Neuronal stem cell (in vitro differentiated cells): ENCODE results near the gene RAPGEF3.

ENCODE experiments used
- DNase-seq: peaks from one replicate; pipeline ENCODE4 v3.0.0-alpha.2; 2013; ENCODE audit warnings: low spot score
- H2AFZ ChIP-seq: one replicate; pipeline ENCODE4 v1.6.1; 2013; ENCODE audit warnings: mild to moderate bottlenecking, low read length, inconsistent platforms
- H2AK5ac ChIP-seq: 2 replicates; pipeline ENCODE4 v1.6.1; 2013; ENCODE audit warnings: low read depth, mild to moderate bottlenecking, inconsistent platforms, low read length, moderate library complexity, mixed read lengths
- H2BK120ac ChIP-seq: 2 replicates; pipeline ENCODE4 v1.6.1; 2013; ENCODE audit warnings: low read depth, mild to moderate bottlenecking, inconsistent platforms, low read length, moderate library complexity, mixed read lengths
- H2BK12ac ChIP-seq: one replicate; pipeline ENCODE4 v1.6.1; 2013; ENCODE audit warnings: low read length, inconsistent platforms
- H2BK15ac ChIP-seq: 2 replicates; pipeline ENCODE4 v1.6.1; 2013; ENCODE audit warnings: mild to moderate bottlenecking, low read length, inconsistent platforms, mixed read lengths
- H2BK5ac ChIP-seq: one replicate; pipeline ENCODE4 v1.6.1; 2013; ENCODE audit warnings: inconsistent platforms, mild to moderate bottlenecking, low read length, moderate library complexity
- H3K14ac ChIP-seq: one replicate; pipeline ENCODE4 v1.6.1; 2013; ENCODE audit warnings: low read length, inconsistent platforms
- H3K18ac ChIP-seq: 2 replicates; pipeline ENCODE4 v1.6.1; 2013; ENCODE audit warnings: low read length, inconsistent platforms
- H3K23ac ChIP-seq: 2 replicates; pipeline ENCODE4 v1.6.1; 2013; ENCODE audit warnings: low read depth, mild to moderate bottlenecking, mixed read lengths, low read length, inconsistent platforms; ENCODE audit not compliant: poor library complexity
- H3K27ac ChIP-seq: replicated peaks from 3 replicates; pipeline ENCODE4 v1.5.1; 2013; ENCODE audit warnings: low read length, inconsistent platforms
- H3K27me3 ChIP-seq, 3 experiments: 2 replicates each; pipeline ENCODE4 v1.6.1; 2013; ENCODE audit warnings: low read length in 3 of 3, mild to moderate bottlenecking in 2 of 3, inconsistent platforms in 1 of 3, low read depth in 1 of 3, mixed read lengths in 1 of 3, moderate library complexity in 1 of 3; ENCODE audit not compliant: control insufficient read depth in 3 of 3, insufficient read depth in 3 of 3
- H3K36me3 ChIP-seq, 2 donors: replicated peaks in 1 of 2; 2 replicates each; pipeline ENCODE4 v1.6.1; 2013; ENCODE audit warnings: low read length in 2 of 2; ENCODE audit not compliant: control insufficient read depth in 2 of 2, insufficient read depth in 2 of 2
- H3K4ac ChIP-seq: 2 replicates; pipeline ENCODE4 v1.6.1; 2013; ENCODE audit warnings: inconsistent platforms, mild to moderate bottlenecking, low read length, moderate library complexity
- H3K4me1 ChIP-seq, 2 donors: 1 replicate in 1 of 2; 2 replicates in 1 of 2; pipeline ENCODE4 v1.6.1; 2013; ENCODE audit warnings: low read length in 2 of 2, low read depth in 1 of 2; ENCODE audit not compliant: control insufficient read depth in 2 of 2, insufficient read depth in 1 of 2
- H3K4me2 ChIP-seq: one replicate; pipeline ENCODE4 v1.6.1; 2013; ENCODE audit warnings: mild to moderate bottlenecking, low read length, inconsistent platforms; ENCODE audit not compliant: insufficient read depth, poor library complexity, severe bottlenecking
- H3K4me3 ChIP-seq, 2 donors: 2 replicates each; pipeline ENCODE4 v1.5.1; 2013; ENCODE audit warnings: low read length in 2 of 2, mild to moderate bottlenecking in 2 of 2, inconsistent platforms in 1 of 2, moderate library complexity in 1 of 2
- H3K79me1 ChIP-seq: one replicate; pipeline ENCODE4 v1.6.1; 2013; ENCODE audit warnings: low read depth, mild to moderate bottlenecking, inconsistent platforms, low read length, moderate library complexity
- H3K9ac ChIP-seq: one replicate; pipeline ENCODE4 v1.6.1; 2013; ENCODE audit warnings: mild to moderate bottlenecking, low read depth, low read length, inconsistent platforms; ENCODE audit not compliant: poor library complexity
- H3K9me3 ChIP-seq, 2 donors: replicated peaks in 1 of 2; 2 replicates each; pipeline versions ENCODE3 to v1.6.1; 2013; ENCODE audit warnings: low read length in 2 of 2, mild to moderate bottlenecking in 2 of 2, inconsistent platforms in 1 of 2, low read depth in 1 of 2, mixed read lengths in 1 of 2, moderate library complexity in 1 of 2; ENCODE audit not compliant: control insufficient read depth in 2 of 2, insufficient read depth in 1 of 2
- H4K8ac ChIP-seq: one replicate; pipeline ENCODE4 v1.6.1; 2013; ENCODE audit warnings: low read depth, mild to moderate bottlenecking, inconsistent platforms, low read length, moderate library complexity
- H4K91ac ChIP-seq: one replicate; pipeline ENCODE4 v1.6.1; 2013; ENCODE audit warnings: low read length, low read depth, mild to moderate bottlenecking, inconsistent platforms; ENCODE audit not compliant: poor library complexity
- WGBS, 2 donors: extraction: QIAGEN DNeasy Blood & Tissue Kit; methylation state at CpG; one replicate each; pipeline ENCODE4 v1.1.7; 2013; ENCODE audit warnings: missing lambda C conversion rate in 2 of 2, mixed read lengths in 1 of 2; ENCODE audit not compliant: insufficient read length in 2 of 2, insufficient replicate concordance in 1 of 2; ENCODE audit errors: extremely low coverage in 2 of 2; 5-methylcytosine and 5-hydroxymethylcytosine counted together

Gene RAPGEF3

GRCh38 chr12:47704719-47705118, 54.0 kb downstream of the RAPGEF3 start:
- no peaks in the 10 kb centered on the region for H3K79me1 ChIP-seq
- no peak for DNase-seq
- no peak overlapping the region for H2BK120ac ChIP-seq
- H2AFZ ChIP-seq, result no peak overlapping the region
- no peak overlapping the region for H2AK5ac ChIP-seq
- no peak overlapping the region for H2BK15ac ChIP-seq
- H4K8ac ChIP-seq, result no peak overlapping the region
- no peak overlapping the region for H3K27ac ChIP-seq
- H3K4me2 ChIP-seq, result peak overlapping the region; percentile 65
- no peak overlapping the region for H3K23ac ChIP-seq
- peaks cover 1 to 2% of the 10 kb centered on the region in 2 donors for H3K4me1 ChIP-seq
- no peak overlapping the region for H2BK5ac ChIP-seq
- H3K9me3 ChIP-seq, result no peaks in the 10 kb centered on the region
- H4K91ac ChIP-seq, result no peak overlapping the region
- H3K27me3 ChIP-seq, result no peaks in the 10 kb centered on the region
- H3K18ac ChIP-seq, result no peak overlapping the region
- H3K36me3 ChIP-seq, result peaks cover 6 to 43% of the 10 kb centered on the region in 2 donors
- H2BK12ac ChIP-seq, result no peak overlapping the region
- no CpG with 5 or more reads among the region's 9 CpGs for WGBS, 2 donors
- peak overlapping the region in 1 of 2 donors; percentile 83 for H3K4me3 ChIP-seq
- H3K4ac ChIP-seq, result no peak overlapping the region
- no peak overlapping the region for H3K9ac ChIP-seq
- H3K14ac ChIP-seq, result no peak overlapping the region

GRCh38 chr12:47700263-47700662, 58.4 kb downstream of the RAPGEF3 start:
- no peak overlapping the region for H3K4me2 ChIP-seq
- H3K27ac ChIP-seq, result no peak overlapping the region
- H3K9me3 ChIP-seq, result no peaks in the 10 kb centered on the region
- no peak overlapping the region for H3K4me3 ChIP-seq
- H3K4ac ChIP-seq, result no peak overlapping the region
- no peak overlapping the region for H2AFZ ChIP-seq
- no CpG with 5 or more reads among the region's 2 CpGs for WGBS, 2 donors
- no peaks in the 10 kb centered on the region for H3K79me1 ChIP-seq
- H2BK5ac ChIP-seq, result no peak overlapping the region
- H3K36me3 ChIP-seq, result peaks cover 7 to 87% of the 10 kb centered on the region in 2 donors
- H2BK12ac ChIP-seq, result no peak overlapping the region
- H2BK120ac ChIP-seq, result no peak overlapping the region
- H2BK15ac ChIP-seq, result no peak overlapping the region
- no peak overlapping the region for H2AK5ac ChIP-seq
- DNase-seq, result no peak
- no peak overlapping the region for H3K18ac ChIP-seq
- H4K91ac ChIP-seq, result no peak overlapping the region
- H4K8ac ChIP-seq, result no peak overlapping the region
- no peaks in the 10 kb centered on the region for H3K27me3 ChIP-seq
- H3K4me1 ChIP-seq, result peaks cover 0 to 2% of the 10 kb centered on the region in 2 donors
- no peak overlapping the region for H3K9ac ChIP-seq
- H3K14ac ChIP-seq, result no peak overlapping the region
- H3K23ac ChIP-seq, result no peak overlapping the region

- no peak overlapping the region for H4K8ac ChIP-seq
- H3K23ac ChIP-seq, result no peak overlapping the region
- H3K27me3 ChIP-seq, result no peaks in the 10 kb centered on the region
- H3K27ac ChIP-seq, result no peak overlapping the region
- no peak overlapping the region for H3K4ac ChIP-seq
- no peak overlapping the region for H3K18ac ChIP-seq
- H3K4me3 ChIP-seq, result no peak overlapping the region
- WGBS, 2 donors, result no CpG with 5 or more reads among the region's 7 CpGs
- H2BK5ac ChIP-seq, result no peak overlapping the region
- H3K4me1 ChIP-seq, result no peaks in the 10 kb centered on the region
- no peak overlapping the region for H2BK12ac ChIP-seq
- H3K9me3 ChIP-seq, result peaks cover 0 to 5% of the 10 kb centered on the region in 2 donors
- no peaks in the 10 kb centered on the region for H3K79me1 ChIP-seq
- no peak overlapping the region for H3K9ac ChIP-seq
- no peak overlapping the region for H2BK120ac ChIP-seq
- H3K14ac ChIP-seq, result no peak overlapping the region
- H4K91ac ChIP-seq, result no peak overlapping the region
- H3K4me2 ChIP-seq, result no peak overlapping the region
- no peak for DNase-seq
- H2BK15ac ChIP-seq, result no peak overlapping the region
- H3K36me3 ChIP-seq, result peaks cover 7 to 99% of the 10 kb centered on the region in 2 donors
- no peak overlapping the region for H2AFZ ChIP-seq
- no peak overlapping the region for H2AK5ac ChIP-seq
Observed at GRCh38 chr12:47698631-47699030, 60.0 kb downstream of the RAPGEF3 start.

- Histone ChIP-seq H2BK120ac (no peak overlapping the region), H3K4me1 (no peaks in the 10 kb centered on the region), H3K27me3 (no peaks in the 10 kb centered on the region), H2BK15ac (no peak overlapping the region), H3K4me2 (no peak overlapping the region), H2BK5ac (no peak overlapping the region), H3K9ac (no peak overlapping the region), H4K8ac (no peak overlapping the region), H3K4ac (no peak overlapping the region), H3K4me3 (no peak overlapping the region), H3K27ac (no peak overlapping the region), H3K9me3 (peaks cover 0 to 5% of the 10 kb centered on the region in 2 donors), H2AK5ac (no peak overlapping the region), H2AFZ (no peak overlapping the region), H3K14ac (no peak overlapping the region), H4K91ac (no peak overlapping the region), H3K23ac (no peak overlapping the region), H3K79me1 (no peaks in the 10 kb centered on the region), H3K36me3 (peaks cover 8 to 99% of the 10 kb centered on the region in 2 donors), H3K18ac (no peak overlapping the region), H2BK12ac (no peak overlapping the region)
- no peak for DNase-seq
- WGBS, 2 donors, result no CpG with 5 or more reads among the region's 4 CpGs
Observed at GRCh38 chr12:47698055-47698454, 60.6 kb downstream of the RAPGEF3 start.
